Astrocyte (in vitro differentiated cells and primary cell): ENCODE measurements around the gene STAB1. TPM values are rescaled to one million over a fixed set of nuclear protein-coding genes. Genes with fewer than 3 reads are reported as not detected.
A peak's percentile ranks its signal among the peaks of the same experiment; 100 is the strongest.

Experiments used
- DNase-seq: peaks from one replicate; pipeline ENCODE4 v3.0.0-alpha.2; 2010; ENCODE audit warnings: low read depth
- FAIRE-seq: peaks from 2 replicates; lab custom pipeline; 2011; peaks lifted over from hg19 to GRCh38; lab: Jason Lieb, UNC
- H2AFZ ChIP-seq: 2 replicates; pipeline ENCODE4 v1.6.0; 2012; ENCODE audit warnings: low read depth, low read length, inconsistent platforms
- H3K27ac ChIP-seq: 2 replicates; pipeline ENCODE4 v1.5.1; 2011; ENCODE audit warnings: low read depth, low read length, inconsistent platforms
- H3K27me3 ChIP-seq: 2 replicates; pipeline ENCODE4 v1.6.0; 2011; ENCODE audit warnings: low read length, inconsistent platforms; ENCODE audit not compliant: insufficient read depth
- H3K36me3 ChIP-seq: 2 replicates; pipeline ENCODE4 v1.5.1; 2011; ENCODE audit warnings: low read length, inconsistent platforms; ENCODE audit not compliant: insufficient read depth
- H3K4me1 ChIP-seq: 2 replicates; pipeline ENCODE4 v1.5.1; 2011; ENCODE audit warnings: low read length, inconsistent platforms; ENCODE audit not compliant: insufficient read depth
- H3K4me2 ChIP-seq: 2 replicates; pipeline ENCODE4 v1.6.0; 2012; ENCODE audit warnings: low read length, inconsistent platforms
- H3K4me3 ChIP-seq: 2 replicates; pipeline ENCODE4 v1.5.1; 2011; ENCODE audit warnings: low read depth, mild to moderate bottlenecking, low read length, inconsistent platforms; ENCODE audit not compliant: insufficient read depth
- H3K79me2 ChIP-seq: 2 replicates; pipeline ENCODE4 v1.6.0; 2012; ENCODE audit warnings: mild to moderate bottlenecking, low read length, inconsistent platforms; ENCODE audit not compliant: insufficient read depth
- H3K9ac ChIP-seq: 2 replicates; pipeline ENCODE4 v1.6.0; 2012; ENCODE audit warnings: mild to moderate bottlenecking, low read length, inconsistent platforms
- H3K9me3 ChIP-seq: 2 replicates; pipeline ENCODE4 v1.5.1; 2012; ENCODE audit warnings: low read depth, mild to moderate bottlenecking, low read length, inconsistent platforms; ENCODE audit not compliant: insufficient read depth
- H4K20me1 ChIP-seq: 2 replicates; pipeline ENCODE4 v1.6.0; 2012; ENCODE audit warnings: low read length, inconsistent platforms; ENCODE audit not compliant: insufficient read depth
- H3K27ac Mint-ChIP-seq: one replicate; pipeline ENCODE4 v1.8.0; 2021; ENCODE audit warnings: mild to moderate bottlenecking, mixed read lengths; ENCODE audit not compliant: unreplicated experiment
- H3K27me3 Mint-ChIP-seq: one replicate; pipeline ENCODE4 v1.8.0; 2021; ENCODE audit warnings: low read depth, mixed read lengths; ENCODE audit not compliant: unreplicated experiment
- H3K36me3 Mint-ChIP-seq: one replicate; pipeline ENCODE4 v1.8.0; 2021; ENCODE audit warnings: low read depth, mixed read lengths; ENCODE audit not compliant: unreplicated experiment
- H3K4me1 Mint-ChIP-seq: one replicate; pipeline ENCODE4 v1.8.0; 2021; ENCODE audit warnings: low read depth, mixed read lengths; ENCODE audit not compliant: unreplicated experiment
- H3K4me3 Mint-ChIP-seq: one replicate; pipeline ENCODE4 v1.8.0; 2021; ENCODE audit warnings: mild to moderate bottlenecking, moderate library complexity, mixed read lengths; ENCODE audit not compliant: unreplicated experiment
- H3K9me3 Mint-ChIP-seq: one replicate; pipeline ENCODE4 v1.8.0; 2021; ENCODE audit warnings: mild to moderate bottlenecking, mixed read lengths; ENCODE audit not compliant: unreplicated experiment
- CTCF ChIP-seq: IDR thresholded peaks from 2 replicates; pipeline ENCODE4 v1.5.1; 2011; ENCODE audit warnings: low read depth, mild to moderate bottlenecking, inconsistent platforms, low read length, moderate library complexity; ENCODE audit not compliant: insufficient read depth
- EZH2 ChIP-seq: IDR thresholded peaks from 2 replicates; pipeline ENCODE4 v1.6.1; 2012; ENCODE audit warnings: mild to moderate bottlenecking, low read length, inconsistent platforms; ENCODE audit not compliant: insufficient read depth
- total RNA-seq: library from RNA; stranded (reverse); gene quantifications from 2 replicates; pipeline ENCODE4 v1.2.1, GENCODE V29; 2021

Gene STAB1
- total RNA-seq, 1 donor from 2014 or later: 0.39 TPM

- H3K27ac ChIP-seq: peak overlapping the region; percentile 47
- H3K27ac Mint-ChIP-seq: peak overlapping the region; percentile 49
- H3K27me3 Mint-ChIP-seq: no peaks in the 10 kb centered on the region
- H3K9me3 Mint-ChIP-seq: no peaks in the 10 kb centered on the region
- FAIRE-seq (no peak), DNase-seq (peak; percentile 33)
- no peaks in the 10 kb centered on the region for H3K79me2 ChIP-seq
- no peak overlapping the region for H2AFZ ChIP-seq
- peak overlapping the region; percentile 18 for H3K9ac ChIP-seq
- H3K9me3 ChIP-seq: no peaks in the 10 kb centered on the region
- no peak overlapping the region for H3K4me3 ChIP-seq
- H3K4me2 ChIP-seq: peak overlapping the region; percentile 43
- peaks cover 19% of the 10 kb centered on the region for H3K4me1 Mint-ChIP-seq
- H3K36me3 ChIP-seq: peaks cover 8% of the 10 kb centered on the region
- no peak overlapping the region for H3K4me3 Mint-ChIP-seq
- no peak for TF ChIP-seq CTCF
- TF ChIP-seq EZH2: no peak
- peaks cover 23% of the 10 kb centered on the region for H3K4me1 ChIP-seq
- no peaks in the 10 kb centered on the region for H3K27me3 ChIP-seq
- peaks cover 28% of the 10 kb centered on the region for H4K20me1 ChIP-seq
- H3K36me3 Mint-ChIP-seq: peaks cover 11% of the 10 kb centered on the region
These were observed 4.1 kb upstream of the STAB1 start for GRCh38 chr3:52490939-52491526.

- H3K27ac ChIP-seq: no peak overlapping the region
These were observed 3.1 kb upstream of the STAB1 start for GRCh38 chr3:52492059-52492458.

More at GRCh38 chr3:52492059-52492458, 3.1 kb upstream of the STAB1 start:
- peak overlapping the region; percentile 41 for H3K27ac Mint-ChIP-seq
- H3K4me1 Mint-ChIP-seq: peaks cover 20% of the 10 kb centered on the region
- no peak for FAIRE-seq
- no peak overlapping the region for H3K4me3 Mint-ChIP-seq
- no peak for DNase-seq
- Histone ChIP-seq H2AFZ (no peak overlapping the region), H4K20me1 (peaks cover 28% of the 10 kb centered on the region), H3K27me3 (no peaks in the 10 kb centered on the region), H3K79me2 (no peaks in the 10 kb centered on the region), H3K36me3 (peaks cover 8% of the 10 kb centered on the region), H3K4me2 (no peak overlapping the region), H3K4me1 (peaks cover 23% of the 10 kb centered on the region), H3K4me3 (no peak overlapping the region), H3K9ac (no peak overlapping the region), H3K9me3 (no peaks in the 10 kb centered on the region)
- no peaks in the 10 kb centered on the region for H3K27me3 Mint-ChIP-seq
- H3K36me3 Mint-ChIP-seq: peaks cover 10% of the 10 kb centered on the region
- H3K9me3 Mint-ChIP-seq: no peaks in the 10 kb centered on the region
- TF ChIP-seq CTCF (no peak), EZH2 (no peak)
